NCI-H1105 (cell line): ENCODE results near the gene COL27A1.
A peak's percentile ranks its signal among the peaks of the same experiment; 100 is the strongest.

Experiments
- DNase-seq: peaks from one replicate; lab custom pipeline; 2025; lab: John Stamatoyannopoulos, UW

COL27A1 gene

DNA sequence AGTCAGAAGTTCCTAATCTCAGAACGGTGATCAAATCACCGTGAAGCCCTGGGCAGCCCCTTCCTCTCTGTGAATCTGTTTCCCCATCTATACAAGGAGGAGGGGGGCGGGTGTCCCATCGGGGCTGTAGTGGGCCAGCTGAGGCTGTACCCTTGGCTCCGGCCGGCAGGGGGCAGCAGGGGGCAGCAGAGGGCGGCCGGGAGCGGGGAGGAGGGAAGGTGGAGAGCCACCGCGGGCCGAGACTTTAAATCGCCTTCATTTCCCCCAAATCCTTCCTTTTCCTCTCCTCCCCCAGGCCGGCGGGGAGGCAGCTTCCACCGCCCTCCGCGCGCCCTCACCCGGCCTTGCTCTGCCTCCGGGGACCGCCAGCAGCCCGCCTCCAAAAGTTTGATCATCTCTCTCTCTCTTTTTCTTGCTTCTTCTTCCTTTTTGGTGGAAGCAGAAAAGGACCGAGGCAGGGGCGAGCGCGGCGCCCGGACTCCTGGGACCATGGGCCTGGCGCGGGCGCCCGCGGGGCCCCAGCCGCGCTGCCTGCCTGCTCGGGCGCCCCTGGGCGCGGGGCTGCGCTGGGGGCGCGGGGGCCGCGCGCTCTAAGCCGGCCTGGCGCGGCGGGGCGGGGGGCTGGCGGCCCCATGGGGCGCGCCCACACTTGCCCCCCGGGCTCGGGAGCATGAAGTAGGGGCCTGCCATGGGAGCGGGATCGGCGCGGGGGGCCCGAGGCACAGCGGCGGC is at the start of gene COL27A1:
TSS of gene COL27A1 (plus strand) at position 275 of the 732 bp plus-strand sequence. CDS start at position 689, 414 bp downstream.
- peak; percentile 56 for DNase-seq

GRCh38 chr9:114107286-114108001 is 47.9 kb upstream of the COL27A1 start:
- DNase-seq: no peak

GRCh38 chr9:114108016-114108833 is 47.1 kb upstream of the COL27A1 start:
- peak; percentile 58 for DNase-seq

DNA sequence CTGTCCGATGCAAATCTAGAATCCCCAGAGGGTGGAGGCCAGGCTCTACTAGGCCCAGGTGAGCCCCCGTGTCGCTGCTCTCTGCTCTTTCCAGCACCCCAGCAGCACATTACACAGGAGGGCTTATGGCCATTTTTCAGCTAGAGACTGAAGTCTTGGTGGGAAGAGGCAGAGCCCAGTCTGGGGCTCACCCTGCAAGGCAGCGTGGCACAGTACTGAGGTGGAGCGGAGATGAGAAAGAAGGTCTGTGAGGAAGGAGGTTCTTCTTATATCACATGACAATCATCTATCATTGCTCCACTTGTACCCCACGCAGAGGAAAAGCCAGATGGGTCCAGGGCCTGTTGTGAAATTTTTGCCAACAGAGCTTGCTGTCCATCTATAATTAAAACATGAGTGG is 46.2 kb upstream of the COL27A1 start:
- no peak for DNase-seq

DNA sequence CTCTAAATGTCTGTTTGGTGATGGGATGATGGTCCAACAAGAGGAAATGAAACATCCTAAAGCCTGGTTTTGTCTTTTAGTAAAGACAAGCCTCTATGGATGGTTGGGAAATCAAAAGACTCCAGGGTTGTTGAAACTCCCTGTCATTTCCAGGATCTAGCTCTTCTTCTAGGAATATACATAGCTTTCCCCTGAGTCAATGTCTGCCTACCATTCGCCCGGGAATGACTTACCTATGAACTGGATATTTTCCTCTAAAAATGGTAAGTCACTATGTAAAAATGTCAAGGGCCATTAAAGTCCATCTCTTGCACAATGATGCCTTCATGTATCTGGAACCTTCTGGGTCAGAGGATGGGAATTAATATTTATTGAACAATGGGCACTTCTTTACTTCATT is 45.2 kb upstream of the COL27A1 start:
- no peak for DNase-seq

GRCh38 chr9:114112325-114112724 is 43.0 kb upstream of the COL27A1 start:
- DNase-seq: no peak

DNA sequence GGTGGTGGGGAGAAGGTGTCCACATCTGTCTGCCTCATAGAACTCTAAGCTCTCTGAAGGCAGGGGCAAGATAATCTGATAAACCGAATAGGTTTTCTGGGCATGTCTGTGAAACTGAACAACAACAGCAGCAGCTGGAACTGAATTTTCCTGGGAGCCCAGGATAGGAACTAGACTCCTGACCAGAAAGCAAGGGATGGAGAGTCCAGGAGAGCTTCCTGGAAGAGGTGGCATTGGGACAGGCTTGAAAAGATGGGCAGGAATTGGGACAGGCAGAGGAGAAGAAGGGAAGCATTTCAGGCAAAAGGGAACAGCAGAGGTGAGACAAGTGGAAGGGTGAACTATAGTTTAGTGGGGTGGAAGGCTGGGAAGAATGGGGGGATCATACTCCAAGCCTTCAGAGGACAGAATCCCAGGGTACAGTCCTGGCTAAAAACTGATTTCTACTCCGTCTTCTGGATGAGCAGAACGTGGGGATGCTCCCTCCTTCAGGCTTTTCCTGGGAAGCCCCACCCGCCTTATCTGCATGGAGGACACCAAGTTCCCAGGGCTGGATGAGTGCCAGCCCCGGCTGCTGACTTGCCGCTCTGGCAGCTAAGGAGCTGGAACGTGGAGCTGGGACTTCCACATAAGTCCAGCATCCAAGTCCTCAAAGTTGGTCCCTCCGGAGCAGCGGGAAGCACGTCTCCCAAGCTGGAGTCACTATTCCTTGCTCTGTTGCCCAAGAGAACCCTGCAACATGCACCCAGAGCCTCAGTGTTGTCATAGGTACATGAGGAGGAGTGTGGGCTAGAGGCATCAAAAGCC is 42.4 kb upstream of the COL27A1 start:
- no peak for DNase-seq

DNA sequence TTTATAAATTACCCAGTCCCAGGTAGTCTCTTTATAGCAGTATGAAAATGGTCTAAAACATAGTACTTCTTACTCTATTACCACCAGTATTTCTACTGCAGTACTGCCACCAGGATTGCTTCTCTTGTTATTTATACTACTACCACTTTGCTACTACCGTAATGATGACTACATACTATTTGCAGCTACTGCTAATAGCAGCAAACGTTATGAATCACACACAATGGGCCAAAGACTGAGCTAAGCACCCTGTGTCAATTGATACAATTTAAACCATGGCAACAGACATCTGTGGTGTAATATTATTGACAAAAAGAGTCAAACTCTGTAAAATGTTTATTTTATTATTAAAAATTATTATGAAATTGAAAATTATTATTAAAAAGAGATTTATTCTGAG is 41.0 kb upstream of the COL27A1 start:
- DNase-seq: no peak

DNA sequence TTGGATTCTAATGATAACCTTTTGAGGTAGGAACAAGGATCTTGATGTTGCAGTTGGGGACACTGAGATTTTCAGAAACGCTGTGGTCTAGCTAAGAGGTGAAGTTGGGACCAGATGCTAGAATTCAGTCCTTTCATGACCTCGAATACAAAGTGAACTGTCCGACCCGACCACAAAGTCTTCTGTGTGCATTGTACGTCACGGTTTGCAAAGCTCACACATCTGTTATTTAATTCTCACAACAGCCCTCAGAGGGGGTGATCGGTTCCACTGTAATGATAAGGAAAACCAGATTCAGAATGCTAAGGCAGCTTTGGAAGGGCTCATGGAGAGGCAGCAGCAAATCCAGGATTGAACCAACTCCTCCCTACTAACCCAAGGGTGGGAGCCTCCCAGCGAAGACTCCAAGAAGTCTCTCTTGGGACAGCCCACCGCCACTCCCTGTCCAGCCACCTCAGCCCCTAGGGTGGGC is 39.6 kb upstream of the COL27A1 start:
- DNase-seq: no peak

DNA sequence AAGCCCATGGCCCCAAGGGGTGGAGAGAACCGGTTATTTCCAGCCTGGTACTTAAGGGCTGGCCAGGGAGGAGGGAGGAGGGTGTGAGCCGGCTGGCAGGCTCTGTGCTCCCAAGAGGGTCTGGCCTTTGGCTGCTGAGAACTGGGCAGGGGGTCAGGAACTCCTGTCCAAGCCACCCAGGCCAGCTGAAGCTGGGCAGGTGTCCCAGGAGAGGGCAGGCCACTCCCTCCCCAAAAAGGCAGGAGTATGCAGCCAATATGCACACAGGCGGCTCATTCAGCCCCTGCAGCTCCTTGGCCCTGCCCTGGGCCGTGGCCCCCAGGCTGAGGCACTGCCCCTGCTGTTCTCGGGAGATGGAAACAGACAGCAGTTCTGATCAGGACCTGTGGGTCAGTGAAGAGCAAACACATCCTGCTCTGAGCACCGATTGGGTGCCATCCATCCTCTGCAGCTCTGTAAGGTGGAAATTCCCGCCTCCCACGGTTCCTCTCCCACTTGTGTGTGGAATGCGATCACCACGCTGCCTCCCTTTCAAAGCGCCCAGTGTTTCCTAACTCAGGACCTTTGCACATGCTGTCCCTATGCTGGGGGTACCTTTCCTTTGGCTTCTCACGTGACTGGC is 39.1 kb upstream of the COL27A1 start:
- DNase-seq: no peak

GRCh38 chr9:114117614-114117995 is 37.7 kb upstream of the COL27A1 start:
- DNase-seq: no peak

DNA sequence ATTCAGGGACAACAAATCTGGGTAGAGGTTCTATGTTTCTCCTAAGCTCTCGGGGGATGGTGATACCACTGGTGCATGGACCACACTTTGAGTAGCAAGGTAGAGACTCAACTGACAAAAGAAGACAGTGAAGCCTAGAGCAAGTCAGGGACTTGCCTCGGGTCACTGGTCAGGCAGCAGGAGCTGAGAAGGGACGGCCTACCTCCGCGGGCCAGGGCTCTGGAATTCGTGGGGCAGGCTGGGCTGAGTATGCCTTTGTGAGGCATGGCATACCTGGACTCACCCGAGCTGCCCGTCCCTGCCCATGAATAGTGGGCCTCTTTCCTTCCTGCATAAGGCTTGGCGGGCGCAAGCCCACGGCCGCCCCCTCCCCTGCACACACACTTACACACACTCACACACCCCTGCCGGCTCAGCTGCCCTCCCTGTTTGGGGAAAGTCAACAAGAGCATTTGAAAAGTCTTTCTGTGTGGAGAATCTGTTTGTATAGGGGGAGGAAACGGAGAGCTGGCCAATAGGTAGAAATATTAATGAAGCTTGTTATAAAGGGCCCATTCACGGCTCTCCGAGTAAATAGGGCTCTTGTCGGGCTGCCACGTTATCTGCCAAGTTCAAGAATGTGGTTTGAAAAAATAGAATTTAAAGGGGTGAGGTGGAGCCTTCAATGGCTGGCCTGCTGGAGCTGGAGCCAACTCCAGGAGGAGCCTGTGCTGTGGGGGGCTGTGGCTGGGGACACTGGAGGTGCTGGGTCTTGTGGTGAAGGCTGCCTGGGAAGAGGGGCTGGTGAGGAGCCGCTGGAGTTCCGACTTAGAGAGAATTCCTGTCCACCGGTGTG is 37.1 kb upstream of the COL27A1 start:
- DNase-seq: no peak

DNA sequence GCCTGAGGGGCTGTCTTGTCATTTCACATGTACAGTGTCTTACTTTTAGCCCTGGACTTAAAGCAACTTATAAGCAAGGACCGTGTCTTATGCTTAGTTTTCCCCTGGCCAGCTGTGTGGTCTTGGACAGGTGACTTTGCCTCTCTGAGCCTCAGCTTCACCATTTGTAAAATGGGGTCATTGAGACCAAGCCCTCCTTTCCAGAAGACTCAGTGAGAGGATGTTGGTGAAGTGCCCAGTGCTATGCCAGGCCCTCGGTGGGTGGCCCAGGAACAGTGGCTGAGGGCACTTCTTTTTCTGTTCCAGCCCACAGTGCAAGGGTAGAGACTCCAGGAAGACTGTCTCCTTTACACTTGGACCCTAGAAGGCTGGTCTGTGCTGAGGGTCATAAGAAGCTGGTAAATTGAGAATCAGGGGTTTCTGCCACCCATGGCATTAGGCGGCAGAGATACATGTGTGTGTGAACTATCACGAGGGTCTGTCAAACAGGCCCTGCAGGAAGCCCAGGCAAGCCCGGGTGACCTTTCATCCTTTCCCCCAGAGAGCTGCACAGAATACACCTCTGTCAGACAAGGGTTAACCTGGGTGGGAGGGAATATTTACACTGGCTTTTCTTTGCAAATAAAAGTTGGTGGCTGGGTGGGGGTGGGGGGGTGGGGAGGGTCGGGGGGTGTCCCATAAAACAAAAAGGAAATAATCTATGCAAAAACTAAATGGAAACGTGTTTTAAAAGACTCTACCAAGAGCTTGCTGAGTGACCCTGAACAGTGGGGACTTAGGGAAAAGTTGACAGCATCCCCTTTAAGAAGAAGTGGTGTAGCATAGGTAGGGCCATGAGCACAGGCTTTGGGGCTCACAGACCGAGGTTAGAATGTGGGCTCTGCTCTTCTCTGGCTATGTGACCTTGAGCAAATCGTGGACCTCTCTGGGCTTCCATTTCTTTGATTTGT is 35.8 kb upstream of the COL27A1 start:
- no peak for DNase-seq

- DNase-seq: no peak
Observed at GRCh38 chr9:114120192-114121014, 34.9 kb upstream of the COL27A1 start.

- DNase-seq: no peak
Observed at GRCh38 chr9:114121227-114122135, 33.9 kb upstream of the COL27A1 start.

GRCh38 chr9:114122136-114123027 is 33.0 kb upstream of the COL27A1 start:
- no peak for DNase-seq
